Stimulated activated naive CD8-positive, alpha-beta T cell treated with anti-CD3 and anti-CD28 coated beads, Interleukin-15, amount 100 ng/mL, for 72 hours (primary cell): ENCODE results near the gene FAM83C.
"Not testable (repeated sequence)": the region's sequence is repeated elsewhere in the genome, so short reads cannot be mapped to it uniquely, and the experiment has no call there.

Source experiments
- ATAC-seq: fragments of 150-1000 bp; cut with Tn5 transposase; 2 replicates; pipeline ENCODE4 v1.10.0; 2021; ENCODE audit warnings: mild to moderate bottlenecking, moderate library complexity
- DNase-seq, 2 donors: peaks; one replicate each; pipeline ENCODE4 v3.0.0; 2021 to 2022
- H3K27ac Mint-ChIP-seq, 2 donors: one replicate each; pipeline ENCODE4 v1.8.0; 2022; ENCODE audit warnings: mild to moderate bottlenecking in 2 of 2, mixed read lengths in 2 of 2, moderate library complexity in 2 of 2
- H3K27me3 Mint-ChIP-seq: one replicate; pipeline ENCODE4 v1.8.0; 2022; ENCODE audit warnings: mixed read lengths
- H3K4me1 Mint-ChIP-seq: one replicate; pipeline ENCODE4 v1.8.0; 2022; ENCODE audit warnings: mild to moderate bottlenecking, mixed read lengths
- H3K4me3 Mint-ChIP-seq, 2 donors: one replicate each; pipeline ENCODE4 v1.8.0; 2022; ENCODE audit warnings: mild to moderate bottlenecking in 2 of 2, mixed read lengths in 2 of 2, moderate library complexity in 1 of 2
- H3K9me3 Mint-ChIP-seq, 2 donors: one replicate each; pipeline ENCODE4 v1.8.0; 2022; ENCODE audit warnings: mixed read lengths in 2 of 2

The FAM83C gene

GRCh38 chr20:35273449-35274171 lies 18.6 kb downstream of the FAM83C start:
- Mint-ChIP-seq H3K9me3 (no peaks in the 10 kb centered on the region), H3K4me1 (peaks cover 19% of the 10 kb centered on the region), H3K27me3 (no peaks in the 10 kb centered on the region), H3K27ac (peak overlapping the region; percentile 53 to 91), H3K4me3 (no peak overlapping the region)
- DNase-seq (no peak), ATAC-seq (no peak)

- ATAC-seq (no peak), DNase-seq (no peak)
- Mint-ChIP-seq H3K27me3 (no peaks in the 10 kb centered on the region), H3K4me3 (no peak overlapping the region), H3K4me1 (peaks cover 10% of the 10 kb centered on the region), H3K9me3 (no peaks in the 10 kb centered on the region), H3K27ac (no peak overlapping the region)
Measured at GRCh38 chr20:35271904-35272303, 20.3 kb downstream of the FAM83C start.

GRCh38 chr20:35271073-35271882 lies 20.9 kb downstream of the FAM83C start:
- DNase-seq (no peak), ATAC-seq (no peak)
- peak overlapping the region in 1 of 2 donors; percentile 24 for H3K27ac Mint-ChIP-seq
- H3K9me3 Mint-ChIP-seq = no peaks in the 10 kb centered on the region
- H3K4me1 Mint-ChIP-seq = peaks cover 4% of the 10 kb centered on the region
- no peaks in the 10 kb centered on the region for H3K27me3 Mint-ChIP-seq
- no peak overlapping the region for H3K4me3 Mint-ChIP-seq

GRCh38 chr20:35270021-35270902 lies 22.0 kb downstream of the FAM83C start:
- Mint-ChIP-seq H3K4me1 (no peaks in the 10 kb centered on the region), H3K4me3 (no peak overlapping the region), H3K9me3 (no peaks in the 10 kb centered on the region), H3K27ac (no peak overlapping the region), H3K27me3 (no peaks in the 10 kb centered on the region)
- ATAC-seq (no peak), DNase-seq (no peak)

GRCh38 chr20:35269055-35269781 lies 23.0 kb downstream of the FAM83C start:
- Mint-ChIP-seq H3K9me3 (no peaks in the 10 kb centered on the region), H3K27me3 (no peaks in the 10 kb centered on the region), H3K4me1 (no peaks in the 10 kb centered on the region), H3K27ac (no peak overlapping the region), H3K4me3 (no peak overlapping the region)
- peak; percentile 53 to 57 for DNase-seq
- ATAC-seq = peak; percentile 74

GRCh38 chr20:35267092-35267491 lies 25.1 kb downstream of the FAM83C start:
- Mint-ChIP-seq H3K4me1 (peaks cover 6% of the 10 kb centered on the region), H3K27ac (no peak overlapping the region), H3K9me3 (no peaks in the 10 kb centered on the region), H3K27me3 (no peaks in the 10 kb centered on the region), H3K4me3 (no peak overlapping the region)
- no peak for DNase-seq
- no peak for ATAC-seq

GRCh38 chr20:35264755-35265154 lies 27.5 kb downstream of the FAM83C start:
- peaks cover 6% of the 10 kb centered on the region for H3K4me1 Mint-ChIP-seq
- H3K27ac Mint-ChIP-seq = no peak overlapping the region
- ATAC-seq = no peak
- H3K27me3 Mint-ChIP-seq = no peaks in the 10 kb centered on the region
- no peaks in the 10 kb centered on the region for H3K9me3 Mint-ChIP-seq
- no peak overlapping the region for H3K4me3 Mint-ChIP-seq
- no peak for DNase-seq

GRCh38 chr20:35263532-35264341 lies 28.5 kb downstream of the FAM83C start:
- DNase-seq = no peak
- peaks cover 6% of the 10 kb centered on the region for H3K4me1 Mint-ChIP-seq
- H3K9me3 Mint-ChIP-seq = no peaks in the 10 kb centered on the region
- no peak overlapping the region for H3K4me3 Mint-ChIP-seq
- H3K27ac Mint-ChIP-seq = peak overlapping the region in 1 of 2 donors; percentile 68
- no peak for ATAC-seq
- no peaks in the 10 kb centered on the region for H3K27me3 Mint-ChIP-seq

- H3K9me3 Mint-ChIP-seq, ATAC-seq, H3K4me1 Mint-ChIP-seq, DNase-seq, H3K4me3 Mint-ChIP-seq, H3K27me3 Mint-ChIP-seq: not testable (repeated sequence)
- H3K27ac Mint-ChIP-seq = peak overlapping the region in 1 of 2 donors; percentile 79
Measured at GRCh38 chr20:35262731-35263531, 29.3 kb downstream of the FAM83C start.

GRCh38 chr20:35262321-35262720 lies 29.9 kb downstream of the FAM83C start:
- not testable (repeated sequence) for DNase-seq, H3K27me3 Mint-ChIP-seq, H3K9me3 Mint-ChIP-seq, H3K27ac Mint-ChIP-seq, H3K4me1 Mint-ChIP-seq, H3K4me3 Mint-ChIP-seq, ATAC-seq

GRCh38 chr20:35260426-35260825 lies 31.8 kb downstream of the FAM83C start:
- Mint-ChIP-seq H3K9me3 (no peaks in the 10 kb centered on the region), H3K27ac (no peak overlapping the region), H3K4me1 (peaks cover 6% of the 10 kb centered on the region), H3K27me3 (no peaks in the 10 kb centered on the region), H3K4me3 (no peak overlapping the region)
- ATAC-seq = no peak
- DNase-seq = no peak

- Mint-ChIP-seq H3K27ac (peak overlapping the region in 1 of 2 donors; percentile 20), H3K27me3 (no peaks in the 10 kb centered on the region), H3K9me3 (no peaks in the 10 kb centered on the region), H3K4me3 (no peak overlapping the region), H3K4me1 (peaks cover 3% of the 10 kb centered on the region)
- no peak for ATAC-seq
- no peak for DNase-seq
Measured at GRCh38 chr20:35257175-35257909, 34.9 kb downstream of the FAM83C start.

GRCh38 chr20:35254448-35254999 lies 37.7 kb downstream of the FAM83C start:
- ATAC-seq (no peak), DNase-seq (no peak)
- H3K9me3 Mint-ChIP-seq = no peaks in the 10 kb centered on the region
- no peak overlapping the region for H3K4me3 Mint-ChIP-seq
- peaks cover 23% of the 10 kb centered on the region for H3K4me1 Mint-ChIP-seq
- H3K27ac Mint-ChIP-seq = peak overlapping the region in 1 of 2 donors; percentile 86
- H3K27me3 Mint-ChIP-seq = no peaks in the 10 kb centered on the region
